HG03103 (cell line): Measurements from ENCODE around the gene ZSCAN12.

Experiments used
- ATAC-seq: cut with Tn5 transposase; IDR thresholded peaks from one replicate; pipeline ENCODE4 v1.9.1; 2021; ENCODE audit warnings: low read depth; ENCODE audit not compliant: unreplicated experiment

ZSCAN12 gene

DNA sequence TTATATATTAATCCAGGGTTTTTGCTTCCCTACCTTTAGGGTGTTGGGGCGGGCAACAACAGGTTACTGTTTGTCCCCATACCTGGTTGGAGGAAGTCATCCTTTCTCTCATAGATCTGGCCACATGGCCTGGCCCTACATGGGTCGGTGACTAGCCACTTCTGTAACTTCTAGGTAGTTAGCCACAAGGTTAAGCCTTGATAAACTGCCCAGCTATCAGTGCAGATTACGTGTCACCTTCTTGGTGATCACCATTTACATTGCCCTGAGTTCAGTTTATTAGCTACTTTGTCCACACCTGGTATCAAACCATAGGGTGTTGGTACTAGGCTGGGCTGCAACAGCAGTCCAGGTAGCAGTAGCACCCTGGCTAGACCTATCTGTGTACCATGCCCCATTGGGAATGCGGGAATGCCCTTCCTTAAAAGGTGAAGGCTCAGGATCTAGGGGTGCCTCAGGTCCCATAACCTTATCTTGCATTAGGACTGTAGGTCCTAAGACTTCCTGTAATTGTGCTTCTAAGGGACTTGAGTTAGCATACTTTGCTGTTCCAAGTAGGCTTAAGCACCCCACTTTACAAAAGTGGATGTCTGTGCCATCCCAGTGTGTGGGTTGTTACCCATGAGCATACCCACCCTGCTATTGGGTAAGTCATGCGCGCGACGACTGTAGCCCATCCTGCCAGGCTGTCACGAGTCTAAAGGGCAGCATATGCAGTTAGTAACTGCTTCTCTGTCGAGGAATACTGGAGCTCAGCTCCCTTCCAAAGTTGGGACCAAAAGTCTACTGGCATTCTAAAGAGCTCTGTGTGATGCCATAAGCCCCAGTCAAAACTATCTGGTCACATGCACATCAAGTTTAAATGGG, 44.6 kb downstream of the ZSCAN12 start:
- no peak for ATAC-seq

DNA sequence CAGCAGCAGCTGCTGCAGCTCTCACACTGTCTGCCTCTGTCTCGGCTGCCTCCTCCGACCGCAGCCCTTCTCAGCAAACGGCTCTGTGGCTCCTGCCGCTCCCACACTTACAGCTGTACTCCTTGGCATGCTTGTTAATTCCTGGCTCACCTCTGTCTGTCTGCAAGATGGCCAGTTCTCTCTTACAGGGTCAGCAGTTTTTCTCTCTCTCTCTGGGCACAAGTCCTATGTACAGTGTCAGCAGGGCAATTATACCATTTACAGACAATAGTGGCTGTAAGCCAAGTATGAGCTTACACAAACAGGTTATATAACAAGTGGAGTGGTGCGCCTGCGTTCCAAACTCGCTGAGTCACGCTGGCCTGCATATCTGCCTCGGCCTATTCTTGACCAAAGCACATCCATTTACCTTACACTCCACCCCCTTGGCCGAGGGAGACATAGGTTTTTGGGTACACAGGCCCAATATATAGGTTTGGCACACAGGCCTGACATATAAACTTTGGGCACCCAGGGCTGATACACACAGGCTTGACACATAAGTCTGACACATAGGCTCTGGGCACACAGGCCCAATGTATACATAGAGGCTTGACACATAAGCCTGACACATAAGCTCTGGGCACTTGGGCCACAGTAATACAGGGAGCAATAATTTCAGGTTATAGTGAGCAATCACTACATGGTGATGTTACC, 45.4 kb downstream of the ZSCAN12 start:
- ATAC-seq, result no peak

DNA sequence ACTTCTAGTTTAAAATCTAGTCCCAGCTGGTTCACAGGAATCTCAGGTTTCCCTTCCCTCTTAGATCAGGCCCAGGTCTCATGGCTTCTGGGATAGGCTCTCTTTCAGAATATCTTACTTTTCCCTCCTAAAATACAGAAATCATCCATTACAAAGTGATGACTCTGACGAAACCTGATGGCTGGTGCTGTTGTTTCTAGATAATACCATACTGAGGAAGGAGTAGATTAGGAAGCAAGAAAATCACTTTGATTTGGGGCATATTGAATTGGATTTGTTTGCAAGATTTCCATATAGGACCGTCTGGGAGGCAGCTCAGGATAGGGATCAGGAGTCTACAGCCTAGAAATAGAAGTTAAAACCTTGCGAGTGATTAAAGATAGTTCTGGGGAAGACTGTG, 46.2 kb downstream of the ZSCAN12 start:
- no peak for ATAC-seq

DNA sequence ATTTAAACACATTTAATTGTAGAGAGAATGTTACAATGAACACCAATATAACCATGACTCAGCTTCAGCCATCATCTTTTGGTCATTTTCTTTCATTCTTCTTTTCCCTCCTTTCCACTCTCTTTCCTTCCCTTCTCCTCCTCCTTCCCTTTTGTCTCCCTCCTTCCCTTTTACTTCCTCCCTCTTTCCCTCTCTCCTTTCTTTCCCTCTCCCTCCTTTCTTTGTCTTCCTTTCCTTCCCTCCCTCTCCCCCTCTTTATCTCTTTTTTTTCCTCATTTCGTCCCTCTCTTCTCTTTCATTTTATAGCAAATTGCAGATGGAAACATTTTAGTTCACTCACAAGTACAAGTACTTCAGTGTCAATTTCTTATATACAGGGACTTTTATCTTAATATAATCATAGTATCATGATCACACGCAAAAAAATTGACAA, 48.0 kb downstream of the ZSCAN12 start:
- no peak for ATAC-seq

DNA sequence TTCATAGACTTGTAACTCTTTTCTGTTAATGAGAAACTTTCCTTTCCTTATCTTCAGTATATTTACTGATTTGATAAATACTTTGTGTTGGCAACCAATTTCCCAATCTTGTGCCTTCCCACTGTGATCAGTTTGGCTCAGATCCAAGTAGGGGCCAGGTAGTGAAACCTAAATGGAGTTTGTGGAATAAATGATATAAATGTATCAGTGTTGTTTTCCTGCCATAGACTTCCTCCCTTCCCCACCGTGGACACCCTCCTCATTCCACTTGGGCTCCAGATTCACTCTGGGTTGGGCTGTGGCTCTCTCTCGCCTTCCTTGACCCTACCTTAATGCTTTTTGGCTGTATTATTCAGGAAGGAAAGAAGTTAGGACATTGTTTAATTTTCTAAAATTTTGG, 48.5 kb downstream of the ZSCAN12 start:
- ATAC-seq, result no peak

DNA sequence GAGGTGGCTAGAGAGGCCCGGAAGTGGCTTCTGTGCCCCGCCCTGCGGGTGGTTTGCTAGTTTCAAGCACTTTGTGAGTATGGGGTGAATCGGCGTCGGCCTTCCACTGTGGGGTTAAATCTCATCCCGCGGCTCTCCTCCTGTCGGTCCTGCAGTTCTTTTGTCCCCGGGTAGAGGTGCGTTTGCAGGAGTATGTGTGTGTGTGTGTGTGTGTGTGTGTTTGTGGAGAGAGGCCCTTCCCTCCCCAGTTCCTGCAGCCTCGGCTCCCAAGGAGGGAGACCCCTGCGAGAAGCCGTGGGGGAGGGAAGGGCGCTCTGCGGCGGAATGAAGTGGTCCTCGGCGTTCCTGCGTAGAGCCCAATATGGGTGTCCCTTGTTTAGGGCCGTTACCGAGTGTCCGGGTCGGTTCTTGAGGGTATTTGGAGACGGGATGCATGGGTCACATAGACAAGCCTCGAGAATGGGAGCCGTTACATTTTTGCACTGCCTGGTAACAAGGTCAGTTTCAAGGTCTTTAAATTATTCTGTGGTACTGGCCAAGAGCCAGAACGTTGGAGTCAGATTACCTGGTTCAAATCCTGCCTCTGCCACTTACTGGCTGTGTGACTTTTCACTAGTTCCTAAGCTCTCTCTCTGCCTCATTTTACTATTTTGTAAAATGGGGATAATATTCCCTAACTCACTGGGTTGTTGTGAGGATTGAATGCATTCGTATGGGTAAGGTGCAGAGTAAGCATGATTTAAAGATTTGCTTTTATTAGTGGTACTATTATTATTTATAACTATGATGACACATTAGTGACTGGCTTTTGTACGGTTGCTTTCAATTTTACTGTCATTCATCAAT, 49.4 kb downstream of the ZSCAN12 start, which contains the start of gene ZKSCAN3:
Gene ZKSCAN3, plus strand, starts transcription at position 56 of the 846 bp plus-strand sequence. CDS start 9,640 bp downstream, outside the sequence.
- peak; percentile 97 for ATAC-seq

DNA sequence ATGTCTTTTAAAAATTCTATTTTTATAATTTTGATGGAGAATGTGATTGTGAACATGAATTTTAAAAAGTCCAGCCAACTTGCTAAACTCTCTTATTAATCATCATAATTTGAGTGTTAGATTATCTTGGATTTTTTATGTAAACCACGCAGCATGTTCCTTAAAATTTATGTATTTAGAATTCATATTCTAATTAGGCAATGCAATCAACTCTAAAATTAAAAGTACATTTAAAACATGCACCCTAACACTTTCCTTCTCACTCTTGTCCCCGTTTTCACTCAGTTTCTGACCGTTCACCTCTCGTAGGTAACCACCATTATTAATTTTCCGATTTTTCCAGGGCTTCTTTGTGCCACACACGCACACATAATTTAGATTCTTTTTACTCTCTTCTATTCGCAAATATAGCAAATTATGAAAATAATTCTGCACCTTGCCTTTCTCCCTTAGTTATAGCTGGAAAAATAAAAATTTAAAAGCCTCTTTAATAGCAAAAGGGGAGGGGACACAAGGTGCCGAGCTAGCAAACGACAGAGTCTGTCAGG, 50.1 kb downstream of the ZSCAN12 start:
- no peak for ATAC-seq

DNA sequence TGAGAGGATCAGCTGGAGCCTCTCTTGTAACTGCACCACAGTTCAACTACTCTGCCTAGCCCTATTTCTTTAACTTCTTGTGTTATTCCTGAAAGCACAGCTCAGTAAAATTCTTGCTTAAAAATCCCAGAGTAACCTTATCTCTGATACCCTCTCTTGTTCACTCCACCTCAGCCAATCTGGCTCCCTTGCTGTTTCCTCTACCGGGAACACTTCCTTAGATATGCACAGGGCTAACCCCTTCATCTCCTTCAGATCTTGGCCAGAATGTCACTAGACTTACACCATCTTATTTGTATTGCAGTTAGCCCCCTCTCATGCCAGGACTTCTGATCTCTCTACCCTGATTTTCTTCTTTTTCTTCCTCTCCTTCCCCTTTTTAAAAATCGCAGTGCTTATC, 52.4 kb downstream of the ZSCAN12 start:
- no peak for ATAC-seq

DNA sequence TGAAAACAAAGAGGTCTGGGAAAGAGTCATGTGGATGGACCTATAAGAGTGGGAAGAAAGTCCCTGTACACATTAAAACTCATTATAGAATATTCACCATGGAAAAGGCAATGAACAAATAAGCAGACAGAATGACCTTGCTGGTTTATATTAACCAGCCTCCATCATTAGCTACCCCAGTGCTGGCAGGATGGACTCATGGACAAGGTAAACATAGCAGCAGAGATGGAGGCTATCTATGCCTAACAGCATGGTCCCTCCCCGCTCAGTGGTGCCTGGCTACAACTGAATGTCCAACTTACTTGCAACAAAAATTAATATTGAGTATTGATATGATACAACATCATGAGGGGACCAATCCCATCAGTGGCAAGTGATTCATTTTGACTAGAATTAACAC, 54.3 kb downstream of the ZSCAN12 start:
- ATAC-seq, result no peak

DNA sequence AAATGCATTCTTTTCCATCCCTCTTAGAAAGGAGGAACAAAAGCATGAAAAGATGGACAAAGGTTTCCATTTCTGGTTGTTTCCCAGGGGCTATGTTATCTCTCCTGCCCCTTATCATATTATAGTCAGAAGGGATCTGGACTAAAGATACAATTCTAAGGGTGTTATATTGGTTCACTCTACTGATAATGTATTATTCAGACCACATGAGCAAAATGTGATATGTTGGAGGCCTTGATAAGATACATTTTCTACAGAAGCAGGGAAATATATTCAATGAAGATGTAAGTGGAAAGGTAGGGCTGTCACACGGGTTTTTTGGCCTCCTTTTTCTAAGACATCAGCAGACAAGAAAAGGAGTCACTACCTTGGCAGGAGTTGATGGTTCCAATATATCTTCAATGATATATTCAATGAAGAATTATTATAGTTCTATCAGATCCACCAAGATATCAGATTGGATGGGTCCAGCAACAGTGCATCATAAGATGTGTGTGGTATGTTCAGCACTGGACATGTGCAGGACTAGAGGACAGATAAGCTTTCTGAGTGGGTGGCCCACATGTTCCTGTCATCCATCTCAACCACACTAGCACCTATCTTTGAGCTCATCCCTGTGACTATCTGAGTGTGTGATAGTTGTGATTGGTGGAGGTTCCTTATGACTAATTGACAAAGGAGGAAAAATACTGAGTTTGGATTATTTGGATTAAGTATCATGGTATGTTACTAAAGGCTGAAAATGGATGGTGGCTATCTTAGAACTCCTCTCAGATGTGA, 55.5 kb downstream of the ZSCAN12 start:
- no peak for ATAC-seq

DNA sequence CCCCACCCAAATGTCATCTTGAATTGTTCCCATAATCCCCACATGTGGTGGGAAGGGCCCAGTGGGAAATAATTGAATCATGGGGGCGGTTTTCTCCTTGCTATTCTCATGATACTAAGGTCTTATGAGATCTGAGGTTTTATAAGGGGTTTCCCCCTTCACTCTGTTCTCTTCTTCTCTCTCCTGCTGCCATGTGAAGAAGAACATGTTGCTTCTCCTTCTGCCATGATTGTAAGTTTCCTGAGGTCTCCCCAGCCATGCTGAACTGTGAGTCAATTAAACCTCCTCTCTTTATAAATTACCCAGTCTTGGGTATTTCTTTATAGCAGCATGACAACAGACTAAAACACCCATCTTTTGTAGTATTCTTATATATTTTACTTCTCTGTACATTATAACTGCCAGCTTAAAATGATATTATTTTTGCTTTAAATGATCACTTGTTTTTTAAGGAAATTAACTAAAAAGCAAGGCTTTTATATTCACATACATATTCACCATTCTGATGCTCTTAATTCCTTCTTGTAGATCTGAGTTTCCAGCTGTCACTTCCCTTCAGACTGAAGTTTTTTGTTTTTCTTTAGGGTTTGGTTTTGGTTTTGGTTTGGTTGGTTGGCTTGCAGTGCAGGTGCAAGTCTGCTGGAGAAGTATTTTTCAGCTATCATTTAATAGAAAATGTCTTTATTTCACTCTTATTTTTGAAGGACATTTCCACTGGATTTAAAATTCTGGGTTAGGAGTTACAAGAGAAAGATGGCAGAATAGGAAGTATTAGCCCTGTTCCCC, 59.0 kb downstream of the ZSCAN12 start:
- no peak for ATAC-seq

DNA sequence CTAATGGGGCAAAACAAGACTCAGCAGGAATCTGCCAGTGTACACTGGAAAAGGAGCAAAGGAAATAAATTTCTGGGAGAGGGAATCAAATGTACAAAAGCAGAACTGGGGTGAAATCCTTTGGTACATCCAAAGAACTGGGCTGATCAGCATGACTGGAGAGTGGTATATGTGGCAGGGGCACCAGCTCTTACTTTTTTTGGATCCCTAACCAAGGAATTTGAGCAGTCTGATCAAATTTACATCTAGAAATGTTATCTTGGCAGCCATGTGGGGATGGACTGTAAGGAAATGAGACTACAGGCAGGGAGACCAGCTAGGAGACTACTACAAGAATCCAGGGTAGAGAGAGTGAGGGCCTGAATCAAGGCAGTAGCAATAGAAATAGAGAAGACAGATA, 62.4 kb downstream of the ZSCAN12 start:
- no peak for ATAC-seq

DNA sequence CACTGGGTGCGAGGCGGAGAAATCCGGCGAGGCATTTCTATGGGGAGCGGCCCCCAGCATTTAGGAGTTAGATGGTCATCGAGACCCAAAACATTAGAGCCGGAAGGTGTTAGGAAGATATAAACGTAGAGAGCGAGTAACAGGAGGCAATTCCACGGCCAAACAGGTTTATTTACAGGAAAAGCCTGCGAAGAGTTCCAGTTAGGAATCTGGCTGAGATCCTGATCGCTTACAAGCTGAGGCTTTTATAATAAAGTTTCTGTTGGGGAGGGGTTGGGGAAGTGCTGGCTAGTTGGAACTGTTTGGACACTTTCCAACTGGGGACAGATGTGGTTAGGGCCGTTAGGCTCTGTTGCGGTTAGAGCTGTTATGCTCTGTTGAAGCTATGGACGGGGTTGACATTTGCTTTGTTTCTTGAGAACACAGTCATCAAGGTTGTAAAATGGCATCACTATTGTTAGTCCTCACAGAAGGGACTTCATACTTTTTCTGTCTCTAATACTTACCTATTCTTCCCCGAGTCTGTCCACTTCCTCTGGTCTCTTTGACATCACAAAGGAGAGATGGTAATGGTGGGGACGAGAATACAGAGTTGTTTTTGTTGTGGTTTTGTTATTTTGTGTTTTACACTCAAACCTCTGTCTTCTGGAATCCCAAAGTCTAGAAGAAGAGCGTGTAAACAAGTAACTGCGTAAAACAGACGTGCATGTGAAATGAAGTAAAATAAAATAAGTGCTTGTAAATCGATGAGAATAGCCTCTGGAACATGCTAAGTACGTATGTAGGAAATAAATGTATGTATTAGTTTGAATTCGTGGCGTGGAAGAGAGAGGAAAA, 63.0 kb downstream of the ZSCAN12 start:
- no peak for ATAC-seq

DNA sequence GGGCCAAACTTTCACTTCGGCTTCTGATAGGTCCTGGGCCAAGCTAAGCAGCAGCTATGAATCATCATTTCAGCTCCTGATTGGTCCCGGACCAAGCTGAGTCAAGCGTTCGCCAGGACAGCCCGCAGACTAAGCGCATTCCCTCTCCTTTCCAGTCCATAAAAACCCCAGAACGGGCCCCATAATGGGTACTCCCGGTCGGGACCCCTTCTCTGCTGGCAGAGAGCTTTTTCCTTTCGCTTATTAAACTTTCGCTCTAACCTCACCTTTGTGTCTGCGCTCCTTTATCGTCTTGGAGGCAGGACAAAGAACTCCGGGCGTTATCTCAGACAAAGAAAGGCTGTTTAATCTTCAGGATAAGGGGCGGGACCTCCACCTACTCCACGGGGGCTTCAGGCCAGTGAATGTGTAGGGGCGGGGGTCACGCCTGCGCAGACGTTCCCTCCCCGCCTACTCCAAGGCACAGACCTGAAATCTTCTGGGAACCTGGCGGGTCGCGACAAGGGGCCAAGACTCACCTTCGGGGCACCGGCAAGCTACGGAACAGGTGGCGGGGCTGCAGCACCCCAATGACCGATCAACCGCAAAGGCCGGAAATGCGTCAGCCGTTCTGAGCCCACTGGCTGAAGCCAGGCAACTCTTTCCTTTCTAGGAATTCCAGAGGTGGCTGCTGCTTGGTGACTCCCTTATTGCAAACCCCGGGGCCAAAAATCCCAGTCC, 63.8 kb downstream of the ZSCAN12 start, which contains the start of gene ZSCAN31:
Gene ZSCAN31, minus strand, starts transcription at position 585 of the 720 bp plus-strand sequence. CDS start 6,465 bp downstream, outside the sequence.
- ATAC-seq, result peak; percentile 62

DNA sequence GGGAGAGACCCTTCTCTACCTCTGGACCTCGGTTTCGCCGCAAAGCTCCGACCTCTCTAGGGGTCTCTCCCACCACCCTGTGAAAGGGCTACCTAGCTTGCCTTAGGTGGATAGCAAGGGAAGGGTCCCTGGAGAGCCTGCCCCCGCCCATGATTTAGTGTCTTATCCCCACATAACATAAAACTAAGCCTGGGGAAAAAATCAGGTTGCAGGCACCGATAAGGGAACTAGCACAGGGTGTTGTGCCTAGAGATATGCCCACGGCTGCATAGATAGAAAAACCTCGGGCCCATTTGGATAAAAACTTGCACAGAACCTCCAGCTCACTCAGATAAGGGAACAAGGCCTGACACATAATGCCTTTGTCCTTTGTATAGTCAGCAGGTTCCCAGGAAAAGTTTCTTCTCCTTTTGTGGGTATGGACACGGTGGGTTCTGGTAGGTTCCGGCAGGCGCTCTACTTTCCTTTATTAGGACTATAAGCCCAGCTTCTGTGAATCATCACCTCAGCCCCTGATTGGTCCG, 64.4 kb downstream of the ZSCAN12 start:
- ATAC-seq, result no peak

DNA sequence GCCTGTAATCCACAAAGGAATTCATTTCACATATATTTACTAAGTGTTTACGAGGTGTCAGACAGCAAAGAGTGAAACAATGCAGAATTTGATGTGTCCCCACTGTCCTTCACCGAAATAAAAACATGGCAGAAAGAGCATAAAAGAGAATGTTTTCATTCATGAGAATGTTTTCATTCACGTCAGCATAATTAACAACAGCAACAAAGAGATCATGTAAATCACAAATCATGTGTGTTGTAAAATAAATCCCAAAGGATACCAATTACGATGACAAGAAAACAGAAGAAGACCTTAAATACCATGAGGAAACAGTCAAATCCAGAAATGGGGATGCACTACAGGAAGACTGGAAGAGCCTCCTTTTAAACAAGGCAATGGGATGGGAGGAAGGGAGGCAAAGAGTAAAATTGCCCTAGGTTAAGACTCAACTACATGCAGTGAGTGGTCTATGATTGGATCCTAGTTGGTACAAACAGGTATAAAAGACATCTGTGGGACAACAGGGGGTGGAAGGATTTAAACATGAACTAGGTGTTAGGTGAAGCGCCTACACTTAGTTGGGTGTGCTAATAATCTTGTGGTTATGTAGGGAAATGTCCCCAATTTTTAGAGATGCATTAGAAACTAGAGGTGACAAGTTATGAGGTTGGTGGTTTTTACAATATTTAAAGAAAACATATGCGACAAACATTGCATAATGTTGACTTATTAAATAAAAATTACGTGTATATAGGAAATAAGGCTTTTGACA, 65.1 kb downstream of the ZSCAN12 start:
- no peak for ATAC-seq
